Measurements from ENCODE around the gene AMFR. TPM values are rescaled to one million over a fixed set of nuclear protein-coding genes. Genes with fewer than 3 reads are reported as not detected.

The AMFR gene
- total RNA-seq, 3 donors from 2014 or later (not counting 1 experiment from before 2014, with no cell fraction given): 58.4 to 87.1 (median 71.7) TPM

GRCh38 chr16:56368545-56368944 lies 56.8 kb downstream of the AMFR start:
- Mint-ChIP-seq H3K9me3 (no peaks in the 10 kb centered on the region), H3K27ac (no peak overlapping the region), H3K36me3 (no peaks in the 10 kb centered on the region), H3K4me3 (no peak overlapping the region), H3K4me1 (peaks cover 6 to 12% of the 10 kb centered on the region in 2 donors), H3K27me3 (ENCODE audit: low read depth in 2 of 2) (no peaks in the 10 kb centered on the region)
- TF ChIP-seq, protein P1, sequence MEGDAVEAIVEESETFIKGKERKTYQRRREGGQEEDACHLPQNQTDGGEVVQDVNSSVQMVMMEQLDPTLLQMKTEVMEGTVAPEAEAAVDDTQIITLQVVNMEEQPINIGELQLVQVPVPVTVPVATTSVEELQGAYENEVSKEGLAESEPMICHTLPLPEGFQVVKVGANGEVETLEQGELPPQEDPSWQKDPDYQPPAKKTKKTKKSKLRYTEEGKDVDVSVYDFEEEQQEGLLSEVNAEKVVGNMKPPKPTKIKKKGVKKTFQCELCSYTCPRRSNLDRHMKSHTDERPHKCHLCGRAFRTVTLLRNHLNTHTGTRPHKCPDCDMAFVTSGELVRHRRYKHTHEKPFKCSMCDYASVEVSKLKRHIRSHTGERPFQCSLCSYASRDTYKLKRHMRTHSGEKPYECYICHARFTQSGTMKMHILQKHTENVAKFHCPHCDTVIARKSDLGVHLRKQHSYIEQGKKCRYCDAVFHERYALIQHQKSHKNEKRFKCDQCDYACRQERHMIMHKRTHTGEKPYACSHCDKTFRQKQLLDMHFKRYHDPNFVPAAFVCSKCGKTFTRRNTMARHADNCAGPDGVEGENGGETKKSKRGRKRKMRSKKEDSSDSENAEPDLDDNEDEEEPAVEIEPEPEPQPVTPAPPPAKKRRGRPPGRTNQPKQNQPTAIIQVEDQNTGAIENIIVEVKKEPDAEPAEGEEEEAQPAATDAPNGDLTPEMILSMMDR (IDR thresholded peaks at IDR 0.05): no peak
- WGBS (ENCODE audit: insufficient coverage): 100% methylated on average over 2 of the region's 2 CpGs
- ATAC-seq: no peak
- DNase-seq: no peak
- no peaks in the 10 kb centered on the region for H3K4me1 ChIP-seq (ENCODE audit: control insufficient read depth, insufficient read depth, low read length)
- H3K9me3 ChIP-seq (ENCODE audit: control insufficient read depth, insufficient read depth, low read length): no peaks in the 10 kb centered on the region
- H3K4me3 ChIP-seq (ENCODE audit: low read length): no peak overlapping the region
- peaks cover 40% of the 10 kb centered on the region for H3K36me3 ChIP-seq (ENCODE audit: control insufficient read depth, insufficient read depth, low read length)
- no peaks in the 10 kb centered on the region for H3K27me3 ChIP-seq (ENCODE audit: control insufficient read depth, insufficient read depth, low read length)
- intact Hi-C loops (cut with micrococcal nuclease): no loop called here
- no peak overlapping the region for H3K27ac ChIP-seq (ENCODE audit: low read length)

GRCh38 chr16:56367764-56368163 lies 57.6 kb downstream of the AMFR start:
- DNase-seq (no peak), ATAC-seq (no peak)
- Mint-ChIP-seq H3K4me1 (peaks cover 6 to 12% of the 10 kb centered on the region in 2 donors), H3K27me3 (ENCODE audit: low read depth in 2 of 2) (no peaks in the 10 kb centered on the region), H3K9me3 (no peaks in the 10 kb centered on the region), H3K4me3 (no peak overlapping the region), H3K27ac (no peak overlapping the region), H3K36me3 (no peaks in the 10 kb centered on the region)
- WGBS (ENCODE audit: insufficient coverage): 97% methylated on average over 6 of the region's 6 CpGs
- Histone ChIP-seq H3K9me3 (ENCODE audit: control insufficient read depth, insufficient read depth, low read length) (no peaks in the 10 kb centered on the region), H3K4me3 (ENCODE audit: low read length) (no peak overlapping the region), H3K36me3 (ENCODE audit: control insufficient read depth, insufficient read depth, low read length) (peaks cover 43% of the 10 kb centered on the region), H3K27me3 (ENCODE audit: control insufficient read depth, insufficient read depth, low read length) (no peaks in the 10 kb centered on the region), H3K27ac (ENCODE audit: low read length) (no peak overlapping the region), H3K4me1 (ENCODE audit: control insufficient read depth, insufficient read depth, low read length) (no peaks in the 10 kb centered on the region)
- intact Hi-C loops (cut with micrococcal nuclease): no loop called here
- TF ChIP-seq, protein P1 (IDR thresholded peaks at IDR 0.05): no peak

DNA sequence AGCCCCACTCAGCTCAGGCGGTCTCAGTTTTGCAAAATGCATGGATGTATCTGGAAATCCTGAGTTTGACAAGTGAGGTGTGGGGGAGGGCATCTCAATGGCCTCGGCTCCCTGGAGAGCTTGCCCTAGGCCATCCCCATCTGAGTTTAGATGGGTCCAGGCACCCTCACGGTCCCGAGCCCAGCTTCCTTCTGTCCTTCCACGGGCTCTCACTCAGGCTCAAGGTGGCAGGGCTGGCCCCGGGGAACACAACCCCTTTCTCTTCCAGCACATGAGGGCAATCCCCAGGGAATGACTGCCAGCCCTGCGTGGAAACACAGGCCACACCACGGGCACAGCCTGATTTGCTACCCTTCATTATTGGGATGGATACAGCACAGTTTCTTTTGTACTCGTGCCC lies 58.4 kb downstream of the AMFR start:
- no peaks in the 10 kb centered on the region for H3K9me3 Mint-ChIP-seq
- TF ChIP-seq, protein P1 (IDR thresholded peaks at IDR 0.05): no peak
- no peak overlapping the region for H3K27ac ChIP-seq (ENCODE audit: low read length)
- ATAC-seq: no peak
- intact Hi-C loops (cut with micrococcal nuclease): no loop called here
- no peak overlapping the region for H3K27ac Mint-ChIP-seq
- no peak for DNase-seq
- no peaks in the 10 kb centered on the region for H3K4me1 ChIP-seq (ENCODE audit: control insufficient read depth, insufficient read depth, low read length)
- H3K4me1 Mint-ChIP-seq: peaks cover 0 to 4% of the 10 kb centered on the region in 2 donors
- no peaks in the 10 kb centered on the region for H3K36me3 Mint-ChIP-seq
- H3K4me3 ChIP-seq (ENCODE audit: low read length): no peak overlapping the region
- no peaks in the 10 kb centered on the region for H3K27me3 ChIP-seq (ENCODE audit: control insufficient read depth, insufficient read depth, low read length)
- 95% methylated on average over 9 of the region's 9 CpGs for WGBS (ENCODE audit: insufficient coverage)
- no peaks in the 10 kb centered on the region for H3K27me3 Mint-ChIP-seq (ENCODE audit: low read depth in 2 of 2)
- no peaks in the 10 kb centered on the region for H3K9me3 ChIP-seq (ENCODE audit: control insufficient read depth, insufficient read depth, low read length)
- peaks cover 50% of the 10 kb centered on the region for H3K36me3 ChIP-seq (ENCODE audit: control insufficient read depth, insufficient read depth, low read length)
- no peak overlapping the region for H3K4me3 Mint-ChIP-seq

GRCh38 chr16:56365552-56365951 lies 59.8 kb downstream of the AMFR start:
- intact Hi-C loops (cut with micrococcal nuclease): no loop called here
- Mint-ChIP-seq H3K4me1 (no peaks in the 10 kb centered on the region), H3K27ac (no peak overlapping the region), H3K27me3 (ENCODE audit: low read depth in 2 of 2) (no peaks in the 10 kb centered on the region), H3K4me3 (no peak overlapping the region), H3K36me3 (no peaks in the 10 kb centered on the region), H3K9me3 (no peaks in the 10 kb centered on the region)
- H3K36me3 ChIP-seq (ENCODE audit: control insufficient read depth, insufficient read depth, low read length): peaks cover 50% of the 10 kb centered on the region
- no peak for DNase-seq
- no peaks in the 10 kb centered on the region for H3K9me3 ChIP-seq (ENCODE audit: control insufficient read depth, insufficient read depth, low read length)
- no peak overlapping the region for H3K4me3 ChIP-seq (ENCODE audit: low read length)
- no peak overlapping the region for H3K27ac ChIP-seq (ENCODE audit: low read length)
- TF ChIP-seq, protein P1 (IDR thresholded peaks at IDR 0.05): no peak
- H3K4me1 ChIP-seq (ENCODE audit: control insufficient read depth, insufficient read depth, low read length): no peaks in the 10 kb centered on the region
- no peaks in the 10 kb centered on the region for H3K27me3 ChIP-seq (ENCODE audit: control insufficient read depth, insufficient read depth, low read length)
- ATAC-seq: no peak
- 100% methylated on average over 4 of the region's 7 CpGs for WGBS (ENCODE audit: insufficient coverage)
